GM20431 (cell line): ENCODE data around the gene PCGF3.
"Not testable (repeated sequence)": the region's sequence is repeated elsewhere in the genome, so short reads cannot be mapped to it uniquely, and the experiment has no call there.

Experiments
- in situ Hi-C: fragments of 300-500 bp; cut with MseI, MboI; formaldehyde crosslinking; loops from one replicate; pipeline ENCODE4 v1.15.0; 2020; ENCODE audit warnings: low sequenced_read_pairs; ENCODE audit not compliant: unreplicated experiment

Gene PCGF3

DNA sequence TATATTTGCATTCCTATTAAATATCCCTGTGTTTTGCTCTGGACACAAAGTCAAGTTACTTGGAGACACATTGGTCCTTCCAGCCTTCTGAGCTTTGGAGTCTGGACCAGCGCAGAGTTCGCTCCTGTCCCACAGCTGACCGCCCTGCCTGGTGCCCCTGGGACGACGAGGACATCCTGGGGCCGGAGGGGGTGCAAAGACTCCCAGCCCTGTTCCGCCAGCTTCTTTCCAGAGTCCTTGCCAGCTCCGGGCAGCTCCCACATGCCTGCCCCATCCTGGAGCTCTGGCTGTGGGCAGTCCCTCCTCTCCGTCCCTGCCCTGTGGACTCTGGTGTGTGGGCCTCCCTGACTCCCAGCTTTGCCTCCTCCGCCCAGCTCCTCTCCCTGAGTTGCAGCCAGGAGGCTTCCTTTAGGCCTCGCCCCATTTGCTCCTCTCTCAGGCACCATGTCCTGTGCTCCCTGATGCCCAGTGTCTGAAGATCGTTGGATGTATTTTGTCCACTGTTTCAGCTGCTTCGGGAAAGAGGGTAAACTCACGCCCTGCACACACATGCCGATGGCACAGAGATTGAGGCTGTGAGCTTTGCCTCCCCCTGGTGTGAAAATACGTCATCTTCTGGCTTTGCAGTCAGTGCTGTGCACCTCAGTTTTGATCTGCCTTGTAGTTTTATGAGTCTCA is 4.9 kb upstream of the PCGF3 start:
- in situ Hi-C loops = no loop called here

DNA sequence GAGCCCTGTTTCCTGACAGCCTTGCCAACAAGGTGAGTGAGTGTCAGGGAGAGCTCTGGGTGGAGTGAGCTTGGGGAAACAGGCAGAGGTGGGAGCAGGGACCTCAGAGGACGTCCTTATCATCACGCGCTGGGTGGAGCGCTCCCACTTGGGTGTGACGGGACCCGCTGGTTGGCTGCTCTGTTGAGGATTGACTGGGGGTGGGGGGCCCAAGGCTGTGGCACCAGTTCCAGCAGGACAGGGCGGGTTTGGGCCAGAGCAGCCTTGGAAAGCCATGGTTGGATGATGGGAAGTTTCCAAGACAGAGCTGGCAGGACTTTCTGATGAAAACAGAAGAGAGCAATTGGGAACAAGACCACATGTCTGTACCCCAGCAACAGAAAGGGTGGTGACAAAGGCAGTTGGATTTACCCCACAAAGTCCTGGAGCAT is 3.0 kb upstream of the PCGF3 start:
- in situ Hi-C loops = no loop called here

DNA sequence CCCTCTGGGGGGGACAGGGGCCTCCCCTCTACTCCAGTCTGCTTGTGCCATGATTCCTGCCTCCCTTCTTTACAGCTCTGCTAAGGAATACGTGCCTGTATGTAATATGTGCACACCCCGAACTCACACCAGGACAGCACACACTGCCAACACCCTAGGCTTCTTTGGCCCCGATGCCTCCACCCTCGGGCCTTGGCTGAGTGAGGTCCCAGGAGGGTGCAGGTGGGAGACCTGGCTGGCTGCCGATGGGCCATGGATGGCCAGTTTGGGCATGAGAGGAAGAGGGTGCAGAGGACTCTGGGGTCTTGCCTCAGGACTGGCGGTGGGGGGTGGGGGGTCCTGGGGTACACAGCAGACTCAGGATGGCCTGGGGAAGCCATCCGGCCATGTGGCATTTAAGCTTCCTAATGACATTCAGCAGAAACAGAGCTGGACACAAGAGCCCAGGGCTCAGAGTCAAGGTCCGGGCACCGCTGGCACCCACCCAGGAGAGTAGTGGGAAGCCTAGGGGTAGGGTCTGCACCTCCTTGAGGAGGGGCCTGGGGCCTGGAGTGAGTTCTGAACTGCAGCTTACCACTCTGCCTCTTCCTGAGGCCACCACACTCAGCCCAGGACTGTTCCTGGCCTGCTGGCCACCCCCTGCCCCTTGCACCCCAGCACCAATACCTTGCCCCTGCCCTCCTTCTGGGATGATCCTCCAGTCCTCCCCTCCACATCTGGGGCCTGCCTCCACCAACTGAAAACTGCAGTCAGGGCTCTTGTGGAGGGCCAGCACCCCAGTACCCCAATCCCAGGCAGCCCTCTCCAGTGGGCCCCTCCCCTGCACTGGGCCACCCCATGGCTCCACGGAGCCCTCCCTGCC is 2.1 kb upstream of the PCGF3 start:
- in situ Hi-C loops = no loop called here

DNA sequence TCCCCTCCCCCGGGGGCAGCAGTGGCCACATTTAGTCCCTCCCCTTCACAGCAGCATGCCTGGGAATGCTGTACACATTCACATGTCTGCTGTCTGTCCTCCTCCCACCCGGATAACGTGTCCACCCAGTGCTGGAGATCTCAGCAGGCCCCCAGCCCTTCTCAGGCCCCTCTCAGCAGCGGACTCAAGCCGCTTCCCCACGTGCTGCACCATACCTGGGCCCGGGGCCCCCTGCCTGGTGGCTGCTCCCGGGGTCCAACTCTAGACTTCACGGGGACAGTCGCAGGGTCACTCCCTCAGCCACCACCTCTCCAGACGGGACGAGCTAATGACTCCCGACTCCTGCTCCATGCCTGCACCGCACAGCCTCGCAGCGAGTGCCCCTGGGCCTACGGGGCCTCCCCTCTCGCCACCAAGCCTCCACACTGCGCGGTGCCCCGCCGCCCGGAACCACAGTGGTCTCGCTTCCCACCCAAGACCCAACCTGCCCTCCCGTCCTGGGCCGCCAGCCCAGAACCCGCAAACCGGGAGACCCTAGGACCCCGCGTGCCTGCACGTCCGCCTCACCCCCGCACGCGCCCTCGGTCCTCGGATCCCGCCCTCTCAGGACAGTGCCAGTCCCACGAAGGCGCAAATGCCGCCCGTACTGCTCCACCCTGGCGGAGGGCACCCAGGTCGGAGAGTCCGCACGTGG is 1.3 kb upstream of the PCGF3 start:
- in situ Hi-C loops = no loop called here

DNA sequence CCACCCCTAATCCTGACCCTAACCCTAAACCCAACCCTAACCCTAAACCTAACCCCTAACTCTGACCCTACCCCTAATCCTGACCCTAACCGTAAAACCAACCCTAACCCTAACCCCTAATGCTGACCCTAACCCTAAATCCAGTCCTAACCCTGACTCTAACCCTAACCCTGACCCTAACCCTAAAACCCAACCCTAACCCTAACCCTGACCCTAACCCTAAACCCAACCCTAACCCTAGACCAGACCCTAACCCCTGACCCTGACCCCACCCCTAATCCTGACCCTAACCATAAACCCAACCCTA is 708 bp upstream of the PCGF3 start:
- in situ Hi-C loops = no loop called here

DNA sequence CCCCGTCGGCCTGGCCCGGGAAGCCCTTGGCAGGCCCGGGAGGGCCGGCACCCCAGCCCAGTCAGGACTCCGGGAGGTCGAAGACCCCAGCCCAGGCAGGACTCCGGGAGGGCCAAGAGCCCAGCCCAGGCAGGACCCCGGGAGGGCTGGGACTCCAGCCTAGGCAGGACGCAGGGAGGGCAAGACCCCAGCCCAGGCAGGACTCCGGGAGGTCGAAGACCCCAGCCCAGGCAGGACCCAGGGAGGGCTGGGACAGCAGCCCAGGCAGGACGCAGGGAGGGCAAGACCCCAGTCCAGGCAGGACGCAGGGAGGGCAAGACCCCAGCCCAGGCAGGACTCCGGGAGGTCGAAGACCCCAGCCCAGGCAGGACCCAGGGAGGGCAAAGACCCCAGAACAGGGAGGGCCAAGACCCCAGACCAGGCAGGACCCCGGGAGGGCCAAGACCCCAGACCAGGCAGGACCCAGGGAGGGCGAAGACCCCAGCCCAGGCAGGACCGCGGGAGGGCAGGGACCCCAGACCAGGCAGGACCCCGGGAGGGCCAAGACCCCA is 526 bp downstream of the PCGF3 start:
- in situ Hi-C loops = not testable (repeated sequence)

DNA sequence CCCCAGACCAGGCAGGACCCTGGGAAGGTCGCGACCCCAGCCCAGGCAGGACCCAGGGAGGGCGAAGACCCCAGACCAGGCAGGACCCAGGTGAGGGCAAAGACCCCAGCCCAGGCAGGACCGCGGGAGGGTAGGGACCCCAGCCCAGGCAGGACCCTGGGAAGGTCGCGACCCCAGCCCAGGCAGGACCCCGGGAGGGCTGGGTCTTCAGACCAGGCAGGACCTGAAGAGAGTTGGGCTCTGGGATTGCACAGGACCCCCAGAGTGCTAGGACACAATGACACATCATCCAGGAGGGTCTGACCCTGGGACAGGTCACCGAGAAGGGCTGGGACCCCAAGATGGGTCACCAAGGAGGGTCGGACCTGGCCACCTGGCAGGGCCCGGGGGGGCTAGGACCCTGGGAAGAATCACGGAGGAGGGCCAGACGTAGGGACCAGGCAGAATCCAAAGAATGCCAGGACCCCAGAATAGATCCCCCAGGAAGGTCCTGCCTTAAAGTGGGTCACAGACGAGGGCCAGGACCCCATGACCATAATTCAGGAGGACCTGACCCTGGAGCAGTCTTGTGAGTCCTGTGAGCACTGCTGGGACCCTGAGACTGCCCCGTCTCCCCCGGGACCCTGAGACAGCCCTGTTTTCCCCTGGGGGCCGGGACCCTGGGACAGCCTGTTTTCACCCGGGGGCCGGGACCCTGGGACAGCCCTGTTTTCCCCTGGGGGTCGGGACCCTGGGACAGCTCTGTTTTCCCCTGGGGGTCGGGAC is 1.4 kb downstream of the PCGF3 start:
- in situ Hi-C loops = no loop called here

DNA sequence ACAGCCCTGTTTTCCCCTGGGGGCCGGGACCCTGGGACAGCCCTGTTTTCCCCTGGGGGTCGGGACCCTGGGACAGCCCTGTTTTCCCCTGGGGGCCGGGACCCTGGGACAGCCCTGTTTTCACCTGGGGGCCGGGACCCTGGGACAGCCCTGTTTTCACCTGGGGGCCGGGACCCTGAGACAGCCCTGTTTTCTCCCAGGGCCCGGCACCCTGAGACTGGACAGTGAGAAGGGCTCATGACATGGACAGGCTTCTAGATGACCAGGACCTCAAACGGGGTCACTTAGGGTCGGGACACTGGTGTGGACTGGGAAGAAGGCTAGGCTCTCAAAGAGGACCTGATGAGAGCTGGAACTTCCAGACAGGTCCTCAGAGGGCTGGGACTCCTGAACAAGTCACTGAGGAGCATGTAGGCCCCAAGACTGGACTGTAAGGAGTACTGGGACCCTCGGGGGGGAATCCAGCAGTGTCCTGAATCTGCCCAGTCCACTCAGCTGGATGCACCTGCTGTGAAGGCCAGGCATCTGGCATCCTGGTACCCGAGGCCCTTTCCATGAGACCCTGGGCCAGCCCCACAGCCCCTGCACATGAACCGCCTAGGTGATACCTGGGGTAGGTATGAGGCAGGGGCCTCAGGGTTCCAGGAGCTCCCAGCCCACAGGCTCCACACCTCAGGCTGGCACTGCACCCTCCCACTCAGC is 2.4 kb downstream of the PCGF3 start:
- in situ Hi-C loops = no loop called here

DNA sequence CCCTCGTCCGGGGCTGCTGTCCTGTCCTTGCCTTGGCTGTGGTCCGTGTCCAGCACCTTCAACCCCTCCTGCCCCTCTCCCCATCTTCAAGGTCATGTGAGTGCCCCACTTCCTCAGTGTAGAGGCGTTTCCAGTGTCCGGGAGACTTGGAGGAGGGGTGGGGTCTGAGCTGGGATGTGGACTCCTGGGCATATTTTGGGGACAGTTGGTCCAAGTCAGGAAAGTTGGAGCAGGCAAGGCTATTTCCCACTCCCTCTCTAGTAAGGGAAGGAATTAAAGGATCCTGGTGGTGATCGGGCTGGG is 3.0 kb downstream of the PCGF3 start:
- in situ Hi-C loops = no loop called here

DNA sequence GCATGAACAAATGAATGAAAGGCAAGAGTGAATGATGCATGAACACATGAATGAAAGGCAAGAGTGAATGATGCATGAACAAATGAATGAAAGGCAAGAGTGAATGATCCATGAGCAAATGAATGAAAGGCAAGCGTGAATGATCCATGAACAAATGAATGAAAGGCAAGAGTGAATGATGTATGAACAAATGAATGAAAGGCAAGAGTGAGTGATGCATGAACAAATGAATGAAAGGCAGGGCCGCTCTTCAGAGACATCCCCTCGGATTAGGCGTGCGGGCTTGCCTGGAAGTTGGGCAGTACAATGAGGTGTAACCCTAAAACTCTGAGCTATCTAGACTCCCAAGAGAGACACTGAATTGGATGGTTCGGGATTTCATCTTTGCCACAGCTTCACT is 3.7 kb downstream of the PCGF3 start:
- in situ Hi-C loops = no loop called here

DNA sequence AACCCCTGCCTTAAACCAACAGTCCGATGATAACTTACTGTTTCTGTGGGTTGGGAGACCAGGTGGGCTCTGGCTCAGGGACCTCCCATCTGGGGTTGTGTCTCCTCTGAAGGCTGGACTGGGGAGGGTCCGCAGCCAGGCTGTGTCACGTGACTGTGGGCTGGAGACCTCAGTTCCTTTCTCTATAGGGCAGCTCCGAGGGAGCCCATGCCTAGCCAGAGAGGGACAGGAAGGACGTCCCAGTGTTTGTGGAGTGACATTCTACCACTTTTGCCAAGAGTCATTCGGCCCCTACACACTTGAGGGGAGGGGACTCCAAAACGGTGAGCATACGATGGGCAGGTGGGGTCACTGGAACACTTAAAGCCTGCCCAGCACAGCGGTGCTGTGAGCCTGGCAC is 4.5 kb downstream of the PCGF3 start:
- in situ Hi-C loops = no loop called here

DNA sequence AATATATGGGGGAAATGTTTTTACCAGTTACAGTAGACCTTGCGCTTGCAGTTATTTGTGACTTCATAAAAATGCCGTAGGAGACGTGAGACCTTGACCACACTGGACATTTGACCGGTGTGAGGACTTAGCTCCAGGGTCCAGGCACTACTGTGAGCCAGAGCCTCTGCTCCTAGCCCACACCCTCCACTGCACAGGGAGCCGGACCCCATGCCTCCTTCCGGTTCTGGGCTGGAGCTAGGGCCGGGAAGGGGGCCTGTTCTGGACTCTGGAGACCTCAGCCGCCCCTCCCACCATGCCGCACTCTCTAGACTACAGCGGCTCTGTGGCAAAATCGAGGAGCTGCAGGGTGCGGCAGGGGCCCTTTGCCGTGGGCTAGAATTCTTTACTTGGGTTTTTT is 5.3 kb downstream of the PCGF3 start:
- in situ Hi-C loops = no loop called here

DNA sequence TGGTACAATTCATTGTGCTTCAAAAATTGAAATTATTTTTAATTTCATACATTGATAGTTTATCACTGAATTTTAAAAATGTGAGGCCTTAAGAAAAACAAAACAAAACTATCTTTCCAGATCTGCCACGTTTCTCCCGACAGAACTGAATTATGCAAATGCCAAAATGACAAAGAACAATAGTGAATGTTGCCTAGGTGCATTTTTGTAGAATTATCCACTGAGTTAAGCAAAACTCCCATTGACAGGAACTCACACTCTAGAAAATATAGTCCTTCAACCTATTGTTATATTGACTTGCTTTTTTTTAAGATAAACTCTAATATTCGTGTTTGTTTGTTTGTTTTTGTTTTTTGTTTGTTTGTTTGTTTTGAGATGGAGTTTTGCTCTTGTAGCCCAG is 6.5 kb downstream of the PCGF3 start:
- in situ Hi-C loops = no loop called here

DNA sequence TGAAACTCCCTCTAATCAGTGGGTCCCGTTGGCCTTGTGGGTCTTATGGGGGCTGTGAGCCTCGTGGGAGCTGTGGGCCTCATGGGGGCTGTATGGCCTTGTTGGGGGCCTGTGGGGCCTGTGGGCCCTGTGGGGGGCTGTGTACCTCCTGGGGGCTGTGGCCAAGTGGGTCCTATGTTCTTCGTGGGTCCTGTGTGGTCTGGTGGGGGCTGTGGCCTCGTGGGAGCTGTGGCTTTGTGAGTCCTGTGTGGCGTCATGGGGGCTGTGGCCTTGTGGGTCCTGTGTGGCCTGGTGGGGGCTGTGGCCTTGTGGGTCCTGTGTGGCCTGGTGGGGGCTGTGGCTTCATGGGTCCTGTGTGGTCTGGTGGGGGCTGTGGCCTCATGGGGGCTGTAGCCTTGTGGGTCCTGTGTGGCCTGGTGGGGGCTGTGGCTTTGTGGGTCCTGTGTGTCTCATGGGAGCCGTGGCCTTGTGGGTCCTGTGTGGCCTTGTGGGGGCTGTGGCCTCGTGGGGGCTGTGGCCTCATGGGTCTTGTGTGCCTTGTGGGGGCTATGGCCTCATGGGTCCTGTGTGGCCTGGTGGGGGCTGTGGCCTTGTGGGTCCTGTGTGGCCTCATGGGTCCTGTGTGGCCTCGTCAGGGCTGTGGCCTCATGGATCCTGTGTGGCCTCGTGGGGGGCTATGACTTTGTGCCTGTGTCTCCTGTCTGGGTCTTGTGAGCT is 7.4 kb downstream of the PCGF3 start:
- in situ Hi-C loops = no loop called here

DNA sequence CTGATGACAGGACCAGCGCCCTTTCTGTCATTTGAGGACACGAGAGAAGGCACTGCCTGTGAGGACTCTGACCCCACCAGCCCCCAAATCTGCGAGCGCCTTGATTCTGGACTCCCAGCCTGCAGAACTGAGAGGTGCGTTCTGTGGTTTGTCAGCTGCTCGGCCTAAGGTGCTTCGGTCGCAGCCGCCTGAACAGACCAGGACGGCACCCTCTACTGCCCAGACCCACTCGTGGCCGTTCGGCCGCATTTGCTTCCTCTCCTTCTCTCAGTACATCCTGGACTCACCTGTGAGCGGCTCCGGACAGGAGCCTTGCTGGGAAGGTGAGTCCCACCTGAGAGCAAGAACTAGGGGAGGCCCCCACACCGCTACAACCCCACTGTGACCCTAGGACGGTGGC is 8.5 kb downstream of the PCGF3 start:
- in situ Hi-C loops = no loop called here

DNA sequence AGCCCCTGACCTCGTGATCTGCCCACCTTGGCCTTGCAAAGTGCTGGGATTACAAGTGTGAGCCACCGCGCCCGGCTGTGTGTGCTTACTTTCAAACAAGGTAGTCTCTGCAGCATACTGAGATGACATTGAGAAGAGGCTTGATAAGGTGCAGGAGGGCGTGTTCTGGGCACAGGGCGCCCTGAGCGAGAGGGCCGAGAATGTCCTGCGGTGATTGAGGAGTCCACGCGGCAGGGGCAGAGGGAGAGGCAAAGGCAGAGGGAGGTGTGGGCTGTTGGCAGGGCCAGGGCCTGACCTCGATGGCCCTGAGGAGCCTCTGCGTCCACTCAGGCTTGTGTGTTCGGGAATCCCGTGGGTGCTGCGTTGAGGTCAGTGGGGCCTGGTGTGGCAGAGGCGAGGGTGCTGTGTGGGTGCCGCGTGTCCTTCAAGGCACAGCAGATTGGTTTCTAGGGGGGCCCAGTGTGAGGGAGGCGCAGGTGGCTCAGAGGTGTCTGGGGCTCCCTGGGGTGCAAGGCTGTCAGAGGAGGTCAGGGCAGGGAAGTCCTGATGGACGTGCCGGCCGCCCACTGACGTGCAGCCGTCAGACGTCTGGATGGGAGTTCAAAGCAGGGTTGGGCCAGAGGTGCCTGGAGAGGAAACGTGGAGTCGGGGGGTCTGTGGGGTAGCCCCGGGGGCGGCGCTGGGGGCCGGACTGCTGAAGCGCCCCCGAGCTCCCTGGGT is 12.1 kb downstream of the PCGF3 start:
- in situ Hi-C loops = no loop called here

DNA sequence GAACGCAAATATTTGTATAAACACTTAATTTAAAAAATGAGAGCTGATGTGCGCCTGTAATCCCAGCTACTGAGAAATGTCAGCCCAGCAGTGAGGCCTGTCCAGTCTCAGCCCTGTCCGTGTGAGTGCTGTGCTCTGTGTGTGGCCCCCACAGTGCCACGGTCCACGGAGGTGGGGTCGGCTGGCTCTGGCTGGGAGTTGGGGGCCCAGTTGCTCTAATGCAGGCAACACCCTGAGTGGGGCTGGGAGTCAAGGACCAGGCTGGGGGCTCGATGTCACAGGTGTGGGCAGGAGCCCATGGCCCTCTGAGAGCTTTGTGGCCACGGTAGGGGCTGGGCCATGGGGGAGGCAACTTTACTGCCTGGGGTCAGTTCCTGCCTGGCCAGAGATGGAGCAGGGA is 12.8 kb downstream of the PCGF3 start:
- in situ Hi-C loops = no loop called here

DNA sequence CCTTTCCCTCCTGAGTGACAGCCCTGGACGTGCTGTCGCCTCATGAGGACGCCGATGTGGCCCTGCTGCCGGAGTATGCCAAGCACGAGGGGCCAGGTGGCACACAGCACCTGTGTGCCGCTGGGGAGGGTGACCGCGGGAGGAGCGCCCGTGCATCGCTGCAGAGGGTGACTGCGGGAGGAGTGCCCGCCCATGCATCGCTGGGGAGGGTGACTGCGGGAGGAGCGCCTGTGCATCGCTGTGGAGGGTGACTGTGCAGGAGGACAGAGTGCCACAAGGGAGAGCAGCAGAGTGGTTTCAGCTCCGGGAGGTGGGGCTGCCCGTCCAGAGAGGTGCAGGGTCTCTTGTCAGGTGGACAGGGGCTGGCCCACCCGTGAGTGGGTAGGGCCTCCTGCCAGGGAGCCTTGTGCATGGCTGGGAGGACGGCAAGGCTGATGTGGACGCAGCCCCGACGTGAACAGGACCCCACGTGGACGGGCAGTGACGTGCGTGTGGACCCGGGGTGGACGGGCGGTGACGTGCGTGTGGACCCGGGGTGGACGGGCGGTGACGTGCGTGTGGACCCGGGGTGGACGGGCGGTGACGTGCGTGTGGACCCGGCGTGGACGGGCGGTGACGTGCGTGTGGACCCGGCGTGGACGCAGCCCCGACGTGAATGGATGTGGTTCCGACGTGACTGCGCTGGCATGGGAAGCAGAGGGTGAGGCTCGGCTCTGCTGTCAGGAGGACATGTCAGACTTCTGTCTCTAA is 14.7 kb downstream of the PCGF3 start:
- in situ Hi-C loops = no loop called here
